NCI-H526 treated with DMSO at 0.1 percent for 48 hours (cell line): ENCODE measurements around the gene HSPB9.
"Not testable (repeated sequence)": the region's sequence is repeated elsewhere in the genome, so short reads cannot be mapped to it uniquely, and the experiment has no call there.

ENCODE experiments used
- DNase-seq: peaks from one replicate; lab custom pipeline; 2025; lab: John Stamatoyannopoulos, UW

Gene HSPB9

GRCh38 chr17:42143138-42143537 lies 20.5 kb downstream of the HSPB9 start:
- DNase-seq: not testable (repeated sequence)

- DNase-seq: no peak
These were observed 24.5 kb downstream of the HSPB9 start for GRCh38 chr17:42146911-42147607.

DNA sequence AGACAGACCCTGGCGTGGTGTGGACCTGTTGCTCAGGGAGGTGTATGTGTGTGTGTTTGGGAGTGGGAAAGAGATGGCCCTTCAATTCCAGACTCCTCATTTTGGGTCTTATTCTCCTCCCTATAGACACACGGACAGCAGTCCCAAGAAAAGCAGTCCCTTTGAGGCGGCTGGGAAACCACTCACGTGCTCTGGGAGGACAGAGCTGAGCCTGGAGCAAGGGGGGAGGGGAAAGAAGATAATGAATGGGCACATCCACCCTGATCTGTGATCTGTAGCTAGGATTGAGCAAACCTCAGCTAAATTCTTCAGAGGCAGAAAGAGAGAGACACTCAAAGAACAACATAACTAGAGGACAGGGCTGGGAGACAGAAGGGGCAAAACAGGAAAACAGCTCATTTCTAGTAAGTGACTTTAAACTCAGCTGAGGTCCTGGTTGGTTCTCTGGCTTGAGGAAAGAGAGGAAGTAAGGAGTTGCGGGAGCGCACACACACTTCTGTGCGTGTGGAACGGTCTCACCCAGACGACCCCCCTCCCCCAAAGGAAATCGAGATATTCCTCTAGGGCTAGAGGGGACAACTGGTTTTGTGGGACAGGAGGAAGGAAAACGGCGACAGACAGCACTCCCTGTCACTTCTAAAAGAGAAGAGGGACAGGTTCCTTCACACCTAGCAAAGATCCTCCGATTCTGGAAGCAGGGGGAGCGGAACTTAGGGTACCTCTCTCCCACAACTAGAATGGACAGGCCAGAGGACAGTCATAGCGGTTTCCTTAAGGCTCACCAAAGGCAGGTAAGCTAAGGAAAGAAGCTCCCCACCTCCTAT lies 31.5 kb downstream of the HSPB9 start:
- no peak for DNase-seq

DNA sequence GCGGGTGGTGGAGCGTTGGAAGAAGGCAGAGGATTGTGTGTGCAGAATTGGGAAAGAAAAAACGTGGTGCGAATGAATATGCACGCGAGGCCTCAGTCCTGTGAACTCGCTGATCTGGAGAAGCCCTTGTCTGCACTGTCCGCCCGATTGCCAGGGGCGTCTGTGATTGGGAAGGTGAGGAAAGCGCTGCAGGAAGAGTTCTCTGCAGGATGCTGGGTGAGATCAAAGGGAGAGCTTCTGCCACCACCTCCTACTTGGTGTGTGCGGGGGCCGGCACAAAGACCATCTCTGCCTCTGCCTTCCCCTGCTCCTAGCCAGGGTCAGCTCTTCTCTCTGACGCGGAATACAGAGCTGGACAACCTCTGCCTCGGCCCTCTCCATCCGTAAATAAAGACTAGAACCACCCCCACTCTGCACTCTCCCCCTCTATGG lies 33.0 kb downstream of the HSPB9 start:
- DNase-seq: no peak

DNA sequence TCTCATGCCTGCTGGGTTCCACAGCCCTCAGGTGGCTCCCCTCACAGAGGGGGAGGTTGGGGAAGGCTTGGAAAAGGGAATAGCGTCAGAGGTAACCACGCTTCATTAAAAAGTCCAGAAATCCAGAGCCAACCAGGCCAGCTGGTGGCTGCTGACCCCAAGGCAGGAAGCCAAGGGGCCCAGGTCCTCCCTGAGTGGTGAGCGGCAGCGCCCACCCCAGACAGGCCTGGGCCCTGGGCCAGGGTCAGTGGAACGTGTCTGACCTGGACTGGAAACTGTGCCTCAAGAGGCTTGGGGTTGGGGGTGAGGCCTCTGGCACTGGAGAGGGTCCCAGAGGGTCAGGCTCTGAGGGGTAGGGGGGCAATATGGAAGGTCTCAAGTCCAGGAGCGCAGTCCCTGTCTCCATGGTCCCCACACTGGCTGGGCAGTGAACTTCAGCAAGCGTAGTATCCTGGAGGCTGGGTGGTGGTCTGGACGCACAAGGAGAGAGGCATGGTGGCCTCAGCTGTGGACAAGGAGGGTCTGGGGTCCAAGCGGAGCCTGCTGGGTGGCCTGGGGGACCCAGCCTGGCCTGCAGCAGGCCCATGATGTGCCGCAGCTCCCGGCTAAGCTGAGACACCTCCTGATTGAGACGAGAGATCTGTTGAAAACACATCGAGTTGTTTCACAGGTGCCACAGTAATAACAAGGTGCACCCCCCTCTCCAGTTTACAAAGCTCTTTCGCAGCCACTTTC lies 37.4 kb downstream of the HSPB9 start:
- DNase-seq: no peak

GRCh38 chr17:42160531-42160910 lies 37.9 kb downstream of the HSPB9 start:
- DNase-seq: no peak

DNA sequence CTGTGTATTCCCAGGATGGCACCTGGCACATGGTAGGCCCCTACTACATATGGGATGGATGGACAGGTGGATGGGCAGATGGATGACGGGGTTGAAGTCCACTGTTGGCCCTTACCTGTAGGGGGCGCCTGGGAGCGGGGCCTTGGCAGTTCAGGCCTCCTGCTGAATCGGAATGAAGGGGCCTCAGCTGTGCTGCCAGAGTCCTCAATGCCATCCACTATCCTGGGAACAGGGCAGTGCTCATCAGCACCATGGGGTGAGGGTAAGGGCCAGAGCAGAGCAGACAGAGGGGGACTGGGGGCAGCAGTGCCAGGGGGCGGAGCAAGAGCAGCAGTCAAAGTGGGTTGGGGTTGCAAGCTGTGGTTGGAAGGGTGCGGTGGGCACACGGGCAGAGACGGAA lies 40.5 kb downstream of the HSPB9 start:
- no peak for DNase-seq

GRCh38 chr17:42163696-42164407 lies 41.2 kb downstream of the HSPB9 start:
- no peak for DNase-seq

DNA sequence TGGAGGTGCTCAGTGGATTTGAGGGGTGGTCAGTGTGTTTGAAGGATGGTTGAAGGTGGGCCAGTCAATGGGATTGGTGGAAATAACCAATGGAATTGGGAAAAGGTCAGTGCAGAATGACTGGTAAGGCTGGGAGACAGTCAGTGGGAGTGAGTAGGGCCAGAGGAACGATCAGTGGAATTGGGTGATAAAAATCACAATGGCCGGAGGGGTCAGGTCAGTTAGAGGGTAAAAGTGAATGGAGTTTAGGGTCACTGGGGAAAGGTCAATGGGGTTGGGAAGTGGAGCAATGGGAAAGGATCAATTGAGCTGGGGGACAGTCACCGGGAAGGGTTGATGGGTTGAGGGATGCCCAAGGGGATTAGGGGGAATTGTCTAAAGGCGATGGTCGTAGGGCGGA lies 43.1 kb downstream of the HSPB9 start:
- no peak for DNase-seq

GRCh38 chr17:42166196-42166763 lies 43.7 kb downstream of the HSPB9 start:
- DNase-seq: no peak

- DNase-seq: no peak
These were observed 45.2 kb downstream of the HSPB9 start for GRCh38 chr17:42167807-42168206.

DNA sequence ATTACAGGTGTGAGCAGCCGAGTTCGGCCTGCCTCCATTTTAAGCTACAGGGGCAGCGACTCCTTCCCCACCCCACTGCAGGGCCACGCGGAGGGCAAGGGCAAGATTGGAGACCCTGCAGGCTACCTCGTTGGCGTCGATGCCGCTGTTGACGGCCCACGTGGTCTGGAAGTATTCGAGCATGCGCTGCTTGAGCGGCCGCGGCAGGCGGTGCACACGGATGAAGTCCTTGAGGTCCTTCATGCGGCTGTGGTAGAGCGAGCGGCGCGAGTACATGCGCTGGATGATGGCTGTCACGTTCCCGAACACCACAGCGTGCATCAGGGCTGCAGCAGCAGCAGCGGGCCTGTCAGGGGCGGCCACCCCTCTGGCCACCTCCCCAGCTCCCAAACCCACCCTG lies 46.7 kb downstream of the HSPB9 start:
- DNase-seq: no peak

GRCh38 chr17:42171831-42172230 lies 49.2 kb downstream of the HSPB9 start:
- no peak for DNase-seq
